Brain pericyte (primary cell): ENCODE data around the gene REV3L.

Experiments used
- DNase-seq: peaks from one replicate; pipeline ENCODE4 v3.0.0-alpha.2; 2012; ENCODE audit warnings: low read depth, low spot score

Gene REV3L

GRCh38 chr6:111423960-111424846, 58.8 kb downstream of the REV3L start:
- peak; percentile 33 for DNase-seq

- DNase-seq = no peak
Observed at GRCh38 chr6:111423055-111423633, 59.9 kb downstream of the REV3L start.

- DNase-seq = no peak
Observed at GRCh38 chr6:111418971-111419693, 63.9 kb downstream of the REV3L start.

- DNase-seq = no peak
Observed at GRCh38 chr6:111417946-111418345, 65.1 kb downstream of the REV3L start.

GRCh38 chr6:111417181-111417585, 65.8 kb downstream of the REV3L start:
- DNase-seq = no peak

GRCh38 chr6:111416529-111416928, 66.5 kb downstream of the REV3L start:
- no peak for DNase-seq

GRCh38 chr6:111414373-111414772, 68.6 kb downstream of the REV3L start:
- DNase-seq = no peak

GRCh38 chr6:111411978-111412566, 70.9 kb downstream of the REV3L start:
- DNase-seq = no peak

- DNase-seq = no peak
Observed at GRCh38 chr6:111411046-111411445, 72.0 kb downstream of the REV3L start.

GRCh38 chr6:111410371-111410770, 72.6 kb downstream of the REV3L start:
- DNase-seq = no peak

- no peak for DNase-seq
Observed at GRCh38 chr6:111409430-111409829, 73.6 kb downstream of the REV3L start.

GRCh38 chr6:111407686-111408085, 75.3 kb downstream of the REV3L start:
- no peak for DNase-seq

- DNase-seq = no peak
Observed at GRCh38 chr6:111406200-111406721, 76.8 kb downstream of the REV3L start.

- DNase-seq = no peak
Observed at GRCh38 chr6:111403388-111403787, 79.6 kb downstream of the REV3L start.

- no peak for DNase-seq
Observed at GRCh38 chr6:111399626-111400025, 83.4 kb downstream of the REV3L start.

- no peak for DNase-seq
Observed at GRCh38 chr6:111388681-111389080, 94.3 kb downstream of the REV3L start.

- DNase-seq = no peak
Observed at GRCh38 chr6:111382476-111383294, 100.3 kb downstream of the REV3L start.

- no peak for DNase-seq
Observed at GRCh38 chr6:111381728-111382127, 101.3 kb downstream of the REV3L start.

GRCh38 chr6:111381123-111381522, 101.9 kb downstream of the REV3L start:
- DNase-seq = no peak

GRCh38 chr6:111379831-111380230, 103.2 kb downstream of the REV3L start:
- no peak for DNase-seq

- no peak for DNase-seq
Observed at GRCh38 chr6:111379302-111379701, 103.7 kb downstream of the REV3L start.
